Glomerular endothelial cell (primary cell): Measurements from ENCODE around the gene MEGF6. TPM values are rescaled to one million over a fixed set of nuclear protein-coding genes. Genes with fewer than 3 reads are reported as not detected.
A peak's percentile ranks its signal among the peaks of the same experiment; 100 is the strongest.

Experiments
- DNase-seq: peaks from one replicate; pipeline ENCODE4 v3.0.0-alpha.2; 2011; ENCODE audit warnings: low read depth, low spot score; ENCODE audit errors: extremely low read depth
- total RNA-seq: library from RNA; depleted of rRNA; stranded (reverse); fragments of >200 nt; gene quantifications from 2 replicates; pipeline ENCODE4 v1.2.3, GENCODE V29; 2015

Gene MEGF6
- total RNA-seq, 1 donor from 2014 or later, result 57.6 TPM

DNA sequence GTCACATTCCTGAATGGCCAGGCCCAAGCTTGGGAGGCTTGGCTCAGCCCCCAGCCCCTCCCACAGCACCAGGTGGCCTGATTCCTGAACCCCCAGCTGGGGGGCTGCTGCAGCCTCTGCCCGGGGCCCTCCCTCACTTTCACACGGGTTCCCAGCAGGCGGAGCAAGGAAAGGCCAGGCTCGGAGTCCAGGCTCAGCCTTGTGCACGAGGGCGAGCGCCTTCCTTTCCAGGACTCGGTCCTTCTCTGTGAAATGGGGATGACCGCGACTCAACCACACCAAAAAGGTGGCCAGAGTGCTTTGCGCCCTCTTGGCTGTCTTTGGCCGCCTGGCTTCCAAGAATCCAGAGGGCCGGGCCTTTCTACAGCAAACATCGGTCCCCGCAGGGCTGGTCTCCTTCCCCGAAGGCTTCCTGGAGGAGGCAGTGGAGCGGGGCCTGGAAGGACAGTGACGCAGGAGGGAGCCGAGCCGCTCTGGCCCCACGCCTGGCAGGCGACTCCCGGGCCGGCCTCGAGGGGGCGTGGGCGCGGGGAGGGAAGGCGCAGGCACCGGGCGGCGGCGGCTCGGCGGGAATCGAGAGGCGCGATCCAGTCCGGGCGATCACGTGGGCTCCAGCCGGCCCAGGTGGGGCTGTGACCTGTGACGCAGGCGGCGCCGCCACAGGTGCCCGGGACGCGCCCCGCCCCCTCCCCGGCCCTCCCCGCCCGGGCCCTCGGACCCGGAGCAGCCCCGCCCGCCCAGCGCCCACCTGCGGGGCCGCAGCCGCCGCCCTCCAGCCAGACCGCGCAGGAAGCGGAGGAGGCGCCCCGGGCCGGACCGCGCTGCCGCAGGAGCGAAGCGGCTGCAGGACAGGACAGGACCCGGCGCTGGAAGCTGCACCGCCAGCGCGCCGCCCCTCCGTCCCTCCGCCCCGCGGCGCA lies 157.2 kb downstream of the MEGF6 start, which contains the start of gene ARHGEF16:
ARHGEF16 (plus strand) TSS at position 775 of the 920 bp plus-strand sequence. CDS start 8,420 bp downstream, outside the sequence.
- no peak for DNase-seq

DNA sequence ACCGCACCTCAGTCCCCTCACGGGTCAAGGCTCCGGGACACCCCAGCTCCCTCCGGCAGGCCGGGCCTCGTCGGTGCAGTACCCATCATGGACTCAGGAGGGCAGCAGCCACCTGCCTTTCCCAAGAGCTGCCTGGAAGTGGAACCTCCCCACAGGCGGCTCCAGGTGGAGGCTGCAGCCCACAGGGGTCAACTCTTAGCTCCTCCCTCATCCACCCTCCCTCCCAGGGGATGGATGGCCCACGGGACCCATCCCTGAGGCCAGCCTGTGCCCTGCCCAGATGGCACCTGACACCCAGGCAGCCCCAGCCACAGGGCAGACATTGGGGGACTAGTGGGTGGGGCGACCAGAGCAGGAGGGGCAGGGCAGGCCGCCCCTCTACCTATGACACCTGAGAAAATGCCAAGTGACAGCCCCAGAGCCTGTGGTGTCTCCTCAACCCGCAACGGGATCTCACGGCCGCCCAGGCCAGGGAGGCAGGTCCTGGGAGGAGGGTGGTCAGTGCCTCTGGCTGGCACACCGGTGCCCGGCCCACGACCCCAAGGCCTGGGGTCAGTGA lies 158.0 kb downstream of the MEGF6 start:
- DNase-seq, result peak; percentile 20

DNA sequence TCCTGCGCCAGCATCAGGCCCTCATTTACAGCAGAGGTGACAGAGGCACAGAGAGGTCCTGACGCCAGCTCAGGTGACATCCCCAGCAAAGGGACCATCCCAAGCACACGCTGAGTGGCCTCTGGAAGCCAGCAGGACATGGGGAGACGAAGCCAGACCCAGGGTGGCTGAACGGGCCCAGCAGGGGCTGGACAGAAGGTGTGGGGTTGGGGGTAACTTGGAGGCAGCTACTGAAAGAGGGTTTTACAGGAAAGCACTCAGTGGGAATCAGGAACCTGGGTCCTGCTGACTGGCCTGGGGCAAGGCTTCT lies 158.5 kb downstream of the MEGF6 start:
- no peak for DNase-seq

DNA sequence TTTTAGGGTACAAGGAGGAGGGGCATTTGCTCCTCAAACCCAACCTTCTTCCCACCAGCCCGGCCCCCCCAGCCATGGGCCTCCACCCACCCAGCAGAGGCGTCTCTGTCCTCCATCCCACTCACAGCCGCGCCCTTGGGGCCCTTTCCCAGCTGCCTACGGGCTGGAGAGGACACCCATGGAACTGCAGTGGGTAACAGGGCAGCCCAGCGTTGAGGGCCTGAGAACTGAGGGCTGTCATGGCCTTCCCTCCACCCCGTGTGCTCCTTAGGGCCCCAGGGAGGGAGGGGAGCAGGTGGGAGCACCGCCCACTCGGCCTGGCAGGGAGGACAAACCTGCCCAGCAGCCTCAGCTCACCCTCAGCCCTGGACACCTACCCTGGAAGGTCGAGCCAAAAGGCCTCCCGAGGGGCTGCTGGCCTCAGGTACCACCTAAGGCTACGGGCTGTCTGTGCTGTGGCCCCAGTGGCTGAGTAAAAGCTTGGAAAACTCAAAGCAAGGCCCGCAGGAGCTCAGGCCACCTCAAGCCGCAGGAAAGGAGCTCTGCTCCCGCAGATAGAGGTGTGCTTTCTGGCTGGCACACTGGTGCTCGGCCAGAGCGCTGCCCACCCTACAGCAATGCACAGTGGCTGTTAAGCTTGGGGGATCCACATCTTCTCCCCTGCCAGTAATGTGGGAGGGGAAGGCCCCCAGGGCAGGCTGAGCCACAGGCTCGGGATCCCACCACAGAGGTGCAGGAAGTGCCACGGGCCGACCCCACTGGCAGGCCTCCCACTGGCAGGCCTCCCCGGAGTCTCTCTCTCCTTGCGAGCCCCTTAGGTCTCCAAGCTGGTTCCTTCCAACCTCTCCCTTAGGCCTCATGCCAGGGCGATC lies 159.1 kb downstream of the MEGF6 start:
- DNase-seq, result no peak

DNA sequence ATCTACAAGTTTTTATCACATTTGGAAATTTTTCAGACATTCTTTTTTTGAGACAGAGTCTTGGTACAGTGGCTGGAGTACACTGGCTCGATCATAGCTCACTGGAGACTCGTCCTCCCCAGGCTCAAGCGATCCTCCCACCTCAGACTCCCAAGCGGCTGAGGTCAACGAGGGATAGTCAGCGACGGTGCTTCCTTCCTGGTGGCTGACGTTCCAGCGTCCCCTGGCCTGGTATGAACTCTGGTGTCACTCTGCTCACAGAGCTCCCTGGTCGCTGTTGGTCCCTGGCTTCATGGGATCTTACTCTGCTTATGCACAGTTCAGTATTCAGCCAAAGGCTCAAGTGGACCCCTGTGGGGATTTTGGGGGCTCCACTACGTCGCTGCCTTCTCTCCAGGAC lies 160.3 kb downstream of the MEGF6 start:
- DNase-seq, result no peak

DNA sequence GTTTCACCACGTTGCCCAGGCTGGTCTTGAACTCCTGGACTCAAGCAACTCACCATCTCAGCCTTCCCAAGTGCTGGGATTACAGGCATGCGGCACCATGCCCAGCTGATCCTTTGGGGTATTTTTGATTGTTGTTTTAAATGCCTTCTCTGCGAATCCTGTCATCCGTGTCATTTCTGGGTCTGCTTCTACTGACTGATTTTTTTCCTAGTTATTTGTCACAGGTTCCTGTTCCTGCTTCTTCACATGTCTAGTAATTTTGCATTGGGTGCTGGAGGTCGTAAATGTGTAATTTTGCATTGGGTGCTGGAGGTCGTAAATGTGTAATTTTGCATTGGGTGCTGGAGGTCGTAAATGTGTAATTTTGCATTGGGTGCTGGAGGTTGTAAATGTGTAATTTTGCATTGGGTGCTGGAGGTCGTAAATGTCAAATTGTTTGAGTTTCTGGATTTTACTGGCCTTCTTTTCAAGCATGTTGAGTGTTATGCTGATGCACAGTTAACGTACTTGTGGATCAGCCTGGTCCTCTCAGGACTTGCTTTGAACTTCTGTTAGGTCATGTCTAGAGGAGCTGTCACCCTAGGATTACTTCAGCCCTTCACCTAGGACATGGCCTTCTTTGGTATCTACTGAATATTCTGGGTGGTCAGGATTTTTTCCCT lies 161.0 kb downstream of the MEGF6 start:
- no peak for DNase-seq

DNA sequence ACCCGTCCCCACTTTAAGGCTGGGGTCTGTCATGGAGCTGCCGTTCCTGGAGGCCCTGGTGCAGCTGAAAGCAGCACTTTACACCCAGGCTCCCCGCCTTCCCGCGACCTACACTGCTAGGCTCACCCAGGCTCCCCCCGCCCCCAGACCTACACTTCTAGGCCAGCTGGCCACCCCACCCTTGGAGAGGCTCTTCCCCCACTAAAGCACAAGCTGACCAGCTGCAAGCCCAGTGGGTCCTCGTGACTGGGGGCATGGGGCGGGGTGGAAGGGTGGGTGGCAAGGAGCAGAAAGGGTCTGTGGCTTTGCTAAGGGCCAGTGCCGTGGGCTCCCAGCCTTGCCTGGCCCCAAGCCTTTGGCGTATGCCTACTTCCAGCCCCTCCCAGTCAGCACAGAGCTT lies 166.6 kb downstream of the MEGF6 start:
- no peak for DNase-seq

DNA sequence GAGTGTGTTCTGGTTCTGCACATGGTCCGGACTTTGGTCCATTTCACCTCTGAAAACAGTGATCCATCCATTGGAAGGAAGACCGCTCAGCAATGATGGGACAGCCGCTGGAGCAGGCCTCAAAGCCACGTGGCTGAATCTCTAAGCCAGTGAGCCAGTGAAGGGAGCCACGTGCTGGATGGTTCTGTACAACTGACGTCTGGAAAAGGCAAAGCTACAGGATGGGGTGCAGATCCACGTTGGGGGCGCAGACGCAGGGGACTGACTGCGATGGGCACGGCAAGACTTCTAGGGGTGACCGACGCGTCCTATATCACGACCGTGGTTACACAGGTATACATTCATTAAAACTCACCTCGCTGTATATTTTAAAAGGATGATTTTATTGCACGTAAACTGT lies 167.0 kb downstream of the MEGF6 start:
- DNase-seq, result no peak

DNA sequence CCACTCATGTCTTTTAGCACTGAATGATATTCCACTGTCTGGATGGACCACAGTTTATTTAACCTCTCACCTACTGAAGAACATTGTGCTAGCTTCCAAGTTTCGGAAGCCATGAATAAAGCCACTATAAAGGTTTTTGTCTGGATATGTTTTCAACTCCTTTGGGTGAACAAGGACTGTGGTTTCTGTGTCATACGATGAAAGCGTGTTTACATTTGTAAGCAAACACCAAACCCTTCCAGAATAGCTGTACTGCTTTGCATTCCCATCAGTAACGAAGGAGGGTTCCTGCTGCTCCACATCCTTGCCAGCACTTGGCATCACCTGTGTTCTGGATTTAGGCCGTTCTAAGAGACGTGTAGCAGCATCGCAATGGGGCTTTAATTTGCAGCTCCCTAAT lies 167.5 kb downstream of the MEGF6 start:
- DNase-seq, result no peak

DNA sequence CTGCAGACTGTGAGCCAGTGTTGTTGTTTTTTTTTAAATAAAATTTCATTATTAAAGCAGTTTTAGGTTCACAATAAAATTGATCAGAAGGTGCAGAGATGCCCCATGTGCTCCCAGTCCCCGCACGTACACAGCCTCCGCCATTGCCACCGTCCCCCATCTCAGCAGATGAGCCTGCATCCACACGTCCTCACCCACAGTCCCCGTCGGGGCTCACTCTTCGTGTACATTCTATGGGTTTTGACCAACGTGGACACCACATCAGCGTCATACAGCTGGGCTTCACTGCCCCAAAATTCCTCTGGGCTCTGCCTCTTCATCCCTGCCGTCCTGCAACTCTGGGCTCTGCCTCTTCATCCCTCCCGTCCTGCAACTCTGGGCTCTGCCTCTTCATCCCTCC lies 168.4 kb downstream of the MEGF6 start:
- DNase-seq, result no peak

DNA sequence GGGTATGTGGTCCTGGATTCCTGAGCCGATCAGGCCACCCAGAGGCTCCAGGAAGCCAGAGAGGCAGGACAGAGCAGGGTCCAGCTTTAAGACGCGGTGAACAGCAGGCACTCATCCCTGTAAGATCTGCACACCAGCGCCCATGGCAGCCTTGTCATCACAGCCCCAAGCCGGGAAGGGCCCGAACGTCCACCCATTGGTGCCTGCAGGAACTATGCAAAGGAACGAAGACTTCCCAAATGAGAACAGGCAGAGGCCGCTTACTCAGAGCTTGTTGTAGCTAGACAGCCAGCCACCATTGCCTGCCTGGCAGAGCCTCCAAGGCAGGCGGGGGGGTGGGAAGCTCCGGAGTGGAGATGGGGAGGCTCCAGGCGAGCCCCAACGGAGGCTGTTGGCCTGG lies 169.0 kb downstream of the MEGF6 start:
- no peak for DNase-seq

DNA sequence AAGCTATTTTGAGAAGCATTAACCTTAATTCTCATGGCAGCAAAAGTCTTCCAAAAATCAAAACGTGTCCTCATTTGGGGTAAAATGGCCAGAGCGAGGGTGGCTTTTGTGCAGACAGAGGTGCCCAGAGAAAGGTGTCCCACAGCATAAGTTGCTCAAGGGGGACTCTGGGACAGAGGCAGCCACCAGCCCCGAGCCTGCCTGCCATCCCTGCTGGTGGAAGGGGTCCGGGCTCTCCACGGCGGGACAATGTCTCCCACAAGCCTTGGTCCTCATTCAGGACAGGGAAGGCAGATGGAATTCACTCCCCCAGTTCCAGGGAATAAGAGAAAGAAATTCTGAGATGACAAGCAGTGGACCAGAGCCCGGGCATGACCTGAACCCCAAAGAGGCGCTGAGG lies 169.4 kb downstream of the MEGF6 start:
- DNase-seq, result no peak

DNA sequence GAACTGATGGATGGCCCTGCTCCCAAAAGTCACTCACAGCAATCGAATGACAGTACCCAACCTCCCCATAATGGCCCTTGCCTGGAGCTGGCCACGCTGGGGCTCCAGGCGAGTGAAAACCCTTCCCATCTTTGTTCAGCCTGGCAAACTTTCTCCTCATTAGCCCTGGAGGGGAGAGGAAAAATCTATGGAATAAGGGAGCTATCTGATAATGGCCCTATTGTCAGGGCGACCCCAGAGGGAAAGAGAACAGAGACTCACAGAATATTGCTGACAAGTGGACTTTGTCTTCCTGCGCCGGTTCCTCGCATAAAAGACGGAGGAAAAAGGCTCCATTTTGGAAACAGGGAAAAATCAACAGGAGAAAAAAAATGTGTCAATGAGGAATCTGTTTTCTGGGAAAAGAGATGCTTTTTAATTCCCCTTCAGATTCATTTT lies 169.9 kb downstream of the MEGF6 start:
- DNase-seq, result no peak

DNA sequence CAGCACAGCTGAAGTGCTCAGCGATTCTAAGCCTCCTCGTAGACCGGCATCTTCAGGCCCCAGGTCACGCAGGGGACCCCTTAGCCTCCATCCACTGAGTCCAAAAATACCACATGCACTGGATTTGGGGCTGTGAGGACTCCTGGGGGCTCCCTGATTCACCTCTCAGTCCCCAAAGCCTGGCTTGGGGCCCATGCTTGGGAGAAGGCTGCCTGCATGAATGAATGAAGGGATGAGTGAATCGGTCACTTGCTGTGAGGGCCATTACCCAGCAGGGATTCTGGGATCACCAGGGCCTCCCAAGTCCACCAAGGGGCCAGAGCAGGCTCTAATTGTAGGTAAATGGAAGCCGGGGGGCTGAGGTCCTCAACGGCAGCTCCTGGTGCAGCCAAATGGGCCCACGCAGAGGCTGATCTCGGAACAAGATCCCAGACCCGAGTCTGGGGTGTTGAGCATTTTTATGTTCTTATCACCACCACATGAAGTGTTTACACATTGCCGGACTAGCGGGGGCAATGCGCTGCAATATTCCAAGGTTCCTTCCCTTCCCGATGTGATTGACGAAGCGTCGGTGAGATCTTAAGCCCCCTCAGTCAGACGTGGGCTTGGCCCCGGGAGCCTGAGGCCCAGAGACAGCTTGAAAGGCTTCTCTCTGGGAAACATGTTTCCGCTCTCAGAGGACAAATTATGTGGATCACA lies 170.4 kb downstream of the MEGF6 start:
- no peak for DNase-seq

DNA sequence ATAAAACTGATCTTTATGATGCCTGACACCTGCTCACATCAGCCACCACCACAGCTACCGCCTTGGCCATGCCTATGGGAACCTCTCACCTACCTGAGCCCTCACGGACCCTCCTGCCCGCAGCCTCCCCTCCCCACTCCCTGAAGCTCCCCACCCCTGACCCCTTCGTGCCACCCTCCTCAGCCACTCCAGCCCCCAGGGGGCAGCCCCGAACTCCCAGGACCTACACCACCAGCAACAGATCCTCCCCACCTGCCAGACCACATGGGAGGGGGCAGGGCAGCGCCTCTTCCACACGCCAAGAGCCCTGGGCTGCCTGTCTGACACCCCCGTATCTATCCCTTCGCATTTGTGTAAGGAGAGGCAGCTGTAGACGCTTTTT lies 171.0 kb downstream of the MEGF6 start:
- DNase-seq, result no peak

Other genes starting within 250 kb of the MEGF6 start
- gene ARHGEF16, start 156.8 kb downstream of the MEGF6 start, total RNA-seq, result 1.5 TPM in 2 replicates
- gene TPRG1L, start 13.5 kb upstream of the MEGF6 start, total RNA-seq, result 59.8 and 71.5 TPM in 2 replicates
- gene WRAP73, start 38.6 kb upstream of the MEGF6 start, total RNA-seq, result 21.0 and 22.5 TPM in 2 replicates
- gene TP73, start 41.0 kb upstream of the MEGF6 start, total RNA-seq, result 0.88 TPM in 1 of 2 replicates, not detected in the other
- not detected in 2 replicates for gene CCDC27, start 140.9 kb upstream of the MEGF6 start, total RNA-seq
- 0.82 and 2.0 TPM in 2 replicates for gene SMIM1, start 161.2 kb upstream of the MEGF6 start, total RNA-seq
- gene LRRC47, start 185.0 kb upstream of the MEGF6 start, total RNA-seq, result 33.2 and 38.9 TPM in 2 replicates
- 30.5 and 44.9 TPM in 2 replicates for gene CEP104, start 245.7 kb upstream of the MEGF6 start, total RNA-seq
- 7.8 and 13.9 TPM in 2 replicates for gene DFFB, start 246.0 kb upstream of the MEGF6 start, total RNA-seq